Astrocyte of the spinal cord (primary cell): ENCODE data around the gene PXK.

Experiments
- DNase-seq: peaks from one replicate; pipeline ENCODE4 v3.0.0; 2011; ENCODE audit warnings: low read depth, low spot score
- H3K4me3 ChIP-seq: 2 replicates; pipeline ENCODE4 v1.5.1; 2011; ENCODE audit warnings: low read depth, mild to moderate bottlenecking, low read length, moderate library complexity
- CTCF ChIP-seq: IDR thresholded peaks from 2 replicates; pipeline ENCODE4 v1.5.1; 2012; ENCODE audit warnings: low read depth, mild to moderate bottlenecking, low read length, inconsistent platforms
- in situ Hi-C: cut with HindIII; loops from 2 replicates; pipeline ENCODE4 v1.10.0; 2017; ENCODE audit warnings: low sequenced_read_pairs

Gene PXK

GRCh38 chr3:58427661-58428361 lies 95.1 kb downstream of the PXK start:
- in situ Hi-C loops: no loop called here
- TF ChIP-seq CTCF: no peak
- H3K4me3 ChIP-seq: no peak overlapping the region
- DNase-seq: no peak

- TF ChIP-seq CTCF: no peak
- no peak overlapping the region for H3K4me3 ChIP-seq
- peak; percentile 42 for DNase-seq
- in situ Hi-C loops: no loop called here
Observed at GRCh38 chr3:58429657-58430056, 97.0 kb downstream of the PXK start.

- no peak for DNase-seq
- H3K4me3 ChIP-seq: peak overlapping the region; percentile 91
- in situ Hi-C loops: no loop called here
- no peak for TF ChIP-seq CTCF
Observed at GRCh38 chr3:58432905-58433304, 100.2 kb downstream of the PXK start.

- DNase-seq: peak; percentile 91
- no peak for TF ChIP-seq CTCF
- in situ Hi-C loops: no loop called here
- peak within 1 kb of the TSS; percentile 91 for H3K4me3 ChIP-seq
Observed at GRCh38 chr3:58433400-58434167, 100.9 kb downstream of the PXK start, which contains the start of gene PDHB. PDHB (minus strand) TSS chr3:58433832; CDS start chr3:58433809, 23 bp downstream.

GRCh38 chr3:58434168-58434504 lies 101.4 kb downstream of the PXK start:
- in situ Hi-C loops: no loop called here
- peak overlapping the region; percentile 91 for H3K4me3 ChIP-seq
- no peak for TF ChIP-seq CTCF
- DNase-seq: no peak

GRCh38 chr3:58434511-58434910 lies 101.8 kb downstream of the PXK start:
- DNase-seq: no peak
- in situ Hi-C loops: no loop called here
- no peak for TF ChIP-seq CTCF
- no peak overlapping the region for H3K4me3 ChIP-seq
